Panc1 (cell line): ENCODE measurements around the gene ASPSCR1. TPM values are rescaled to one million over a fixed set of nuclear protein-coding genes. Genes with fewer than 3 reads are reported as not detected.

Source experiments
- ATAC-seq: fragments of 200-7000 bp; cut with Tn5 transposase; 2 replicates; pipeline ENCODE4 v1.9.1; 2020; ENCODE audit warnings: mild to moderate bottlenecking, moderate library complexity
- BruUV-seq: library from RNA; stranded (reverse); fragments of 400-500 nt; replicated peaks from 2 replicates; lab custom pipeline; 2021; lab: Mats Ljungman, UMichigan
- CTCF ChIA-PET: fragments of 300-600 bp; sonication (Branson Sonifier 250); formaldehyde crosslinking; loops from one replicate; lab custom pipeline; 2022; ENCODE audit warnings: antibody characterized with exemption; lab: Charles Lee
- POLR2A ChIA-PET: fragments of 300-600 bp; sonication (Branson Sonifier 250); formaldehyde crosslinking; loops from one replicate; lab custom pipeline; 2022; ENCODE audit warnings: antibody characterized with exemption; lab: Charles Lee
- DNase-seq: peaks from one replicate; pipeline ENCODE4 v3.0.0-alpha.2; 2010; ENCODE audit warnings: low read depth, low spot score
- H3K27ac ChIP-seq: 2 replicates; pipeline ENCODE4 v1.5.1; 2011; ENCODE audit warnings: mild to moderate bottlenecking, low read length, inconsistent platforms
- H3K27me3 ChIP-seq: fragments of 200-500 bp; sonication (Bioruptor generic); 2 replicates; pipeline ENCODE4 v1.6.0; 2014; ENCODE audit warnings: low read length, inconsistent platforms; ENCODE audit not compliant: control insufficient read depth, insufficient read depth
- H3K36me3 ChIP-seq: fragments of 200-500 bp; sonication (Bioruptor generic); 2 replicates; pipeline ENCODE4 v1.5.1; 2014; ENCODE audit warnings: inconsistent platforms, mild to moderate bottlenecking, low read length, moderate library complexity; ENCODE audit not compliant: control insufficient read depth, insufficient read depth
- H3K4me1 ChIP-seq: 2 replicates; pipeline ENCODE4 v1.5.1; 2011; ENCODE audit warnings: inconsistent platforms, mild to moderate bottlenecking, low read length, moderate library complexity; ENCODE audit not compliant: control insufficient read depth, insufficient read depth
- H3K4me3 ChIP-seq, 2 experiments: 2 replicates each; pipeline ENCODE4 v1.5.1; 2011 to 2012; ENCODE audit warnings: low read depth in 2 of 2, low read length in 2 of 2, mild to moderate bottlenecking in 2 of 2, inconsistent platforms in 1 of 2, moderate library complexity in 1 of 2
- H3K9me3 ChIP-seq: fragments of 200-500 bp; sonication (Bioruptor generic); 2 replicates; pipeline ENCODE4 v1.5.1; 2014; ENCODE audit warnings: low read depth, mild to moderate bottlenecking, inconsistent platforms, low read length, moderate library complexity; ENCODE audit not compliant: control insufficient read depth, insufficient read depth
- CTCF ChIP-seq: fragments of 450-650 bp; IDR thresholded peaks from 2 replicates; pipeline ENCODE4 v1.5.1; 2017; ENCODE audit warnings: mild to moderate bottlenecking
- POLR2AphosphoS5 ChIP-seq: IDR thresholded peaks from 2 replicates; pipeline ENCODE4 v1.6.1; 2012; ENCODE audit warnings: mild to moderate bottlenecking, low read depth, low read length, moderate library complexity
- REST ChIP-seq, 2 experiments: IDR thresholded peaks; 2 replicates each; pipeline ENCODE4 v1.6.1; 2011 to 2012; ENCODE audit warnings: low read depth in 2 of 2, control low read depth in 1 of 2, low read length in 1 of 2, mild to moderate bottlenecking in 1 of 2, moderate library complexity in 1 of 2; ENCODE audit not compliant: insufficient read depth in 1 of 2
- SIN3A ChIP-seq: IDR thresholded peaks from 2 replicates; pipeline ENCODE4 v1.6.1; 2012; ENCODE audit warnings: low read depth, mild to moderate bottlenecking, low read length, moderate library complexity, borderline replicate concordance; ENCODE audit not compliant: insufficient read depth
- TCF7L2 ChIP-seq: IDR thresholded peaks from 2 replicates; pipeline ENCODE4 v1.6.1; 2011; ENCODE audit warnings: mild to moderate bottlenecking, low read depth, low read length, inconsistent platforms
- in situ Hi-C: cut with HindIII; loops from 2 replicates; pipeline ENCODE4 v1.10.0; 2016; ENCODE audit warnings: low sequenced_read_pairs, low pct_unique_long_range_greater_than_20kb
- intact Hi-C: fragments of 100-400 bp; cut with micrococcal nuclease; formaldehyde crosslinking; loops from one replicate; pipeline ENCODE4 v1.10.0; 2022; ENCODE audit not compliant: unreplicated experiment
- total RNA-seq: library from RNA; stranded (reverse); gene quantifications from one replicate; pipeline ENCODE4 v1.2.1, GENCODE V29; 2021; ENCODE audit not compliant: unreplicated experiment

The ASPSCR1 gene
- total RNA-seq, 1 experiment from 2014 or later, result 64.7 TPM

GRCh38 chr17:82035488-82035887 lies 58.1 kb downstream of the ASPSCR1 start:
- peaks cover 19% of the 10 kb centered on the region for H3K4me1 ChIP-seq
- ChIA-PET CTCF (interaction anchor here (1.0 kb wide), 1 partner anchor 76 kb away, joined by 3 read pairs; no protein-coding TSS in a partner anchor), POLR2A (no interaction called here)
- no peak overlapping the region for H3K27ac ChIP-seq
- TF ChIP-seq TCF7L2 (no peak), POLR2AphosphoS5 (no peak), CTCF (no peak), REST (IDR thresholded peaks at IDR 0.05; ENCODE audit: insufficient read depth in 1 of 2, low read depth in 2 of 2, low read length in 1 of 2) (no peak), SIN3A (no peak)
- in situ Hi-C loops (no loop called here), intact Hi-C loops (no loop called here)
- DNase-seq (no peak), ATAC-seq (no peak)
- H3K4me3 ChIP-seq, result no peak overlapping the region
- H3K9me3 ChIP-seq, result no peaks in the 10 kb centered on the region
- peaks cover 2% of the 10 kb centered on the region; the same call in 1 of the 2 replicates for H3K36me3 ChIP-seq
- BruUV-seq, result no TSS peak
- H3K27me3 ChIP-seq, result no peaks in the 10 kb centered on the region

- peaks cover 19% of the 10 kb centered on the region for H3K4me1 ChIP-seq
- TSS peak; percentile 96 for BruUV-seq
- in situ Hi-C loops, result no loop called here
These were observed 58.7 kb downstream of the ASPSCR1 start for GRCh38 chr17:82035956-82036633.

More at GRCh38 chr17:82035956-82036633, 58.7 kb downstream of the ASPSCR1 start:
- peak overlapping the region; percentile 58 to 79 for H3K4me3 ChIP-seq
- H3K9me3 ChIP-seq, result no peaks in the 10 kb centered on the region
- ATAC-seq (no peak), DNase-seq (no peak)
- H3K27ac ChIP-seq, result no peak overlapping the region
- intact Hi-C loops, result no loop called here
- ChIA-PET CTCF (interaction anchor here (1.0 kb wide), 1 partner anchor 77 kb away, joined by 3 read pairs; no protein-coding TSS in a partner anchor), POLR2A (interaction anchor here (0.5 kb wide), 1 partner anchor 17 kb away, joined by 3 read pairs; no protein-coding TSS in a partner anchor)
- H3K36me3 ChIP-seq, result peaks cover 2% of the 10 kb centered on the region; the same call in 1 of the 2 replicates
- no peak for TF ChIP-seq REST (IDR thresholded peaks at IDR 0.05; ENCODE audit: insufficient read depth in 1 of 2, low read depth in 2 of 2, low read length in 1 of 2)
- no peak for TF ChIP-seq POLR2AphosphoS5
- no peaks in the 10 kb centered on the region for H3K27me3 ChIP-seq
